HG02678 (cell line): ENCODE data around the gene GPX1.

Experiments used
- ATAC-seq: cut with Tn5 transposase; IDR thresholded peaks from one replicate; pipeline ENCODE4 v1.9.1; 2021; ENCODE audit warnings: mild to moderate bottlenecking, moderate library complexity; ENCODE audit not compliant: unreplicated experiment

GPX1 gene

GRCh38 chr3:49313896-49314688 is 44.1 kb downstream of the GPX1 start:
- no peak for ATAC-seq

GRCh38 chr3:49311283-49311682 is 46.9 kb downstream of the GPX1 start:
- ATAC-seq: no peak

- no peak for ATAC-seq
These were observed 47.5 kb downstream of the GPX1 start for GRCh38 chr3:49310677-49311076.
